NCI-H1436 treated with DMSO at 0.1 percent for 48 hours (cell line): ENCODE data around the gene BPTF.
A peak's percentile ranks its signal among the peaks of the same experiment; 100 is the strongest.
"Not testable (repeated sequence)": the region's sequence is repeated elsewhere in the genome, so short reads cannot be mapped to it uniquely, and the experiment has no call there.

Experiments used
- DNase-seq: peaks from one replicate; lab custom pipeline; 2025; lab: John Stamatoyannopoulos, UW

Gene BPTF

DNA sequence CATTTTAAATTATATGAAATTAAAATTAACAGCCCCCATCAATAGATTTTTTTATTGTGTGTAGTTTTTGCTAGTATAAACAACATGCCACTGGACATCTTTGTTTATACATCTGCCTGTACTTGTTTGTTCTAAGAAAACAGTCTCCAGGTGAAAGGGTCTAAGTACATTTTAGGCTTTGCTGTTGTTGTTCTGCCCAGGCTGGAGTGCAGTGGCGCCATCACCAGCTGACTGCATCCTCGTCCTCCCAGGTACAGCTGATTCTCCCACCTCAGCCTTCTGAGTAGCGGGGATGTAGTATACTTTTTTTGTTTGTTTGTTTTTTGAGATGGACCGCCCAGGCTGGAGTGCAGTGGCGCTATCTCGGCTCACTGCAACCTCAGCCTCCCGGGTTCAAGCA is 145.5 kb downstream of the BPTF start:
- DNase-seq: no peak

- no peak for DNase-seq
These were observed 148.9 kb downstream of the BPTF start for GRCh38 chr17:67974185-67974584.

GRCh38 chr17:67974598-67975066 is 149.3 kb downstream of the BPTF start:
- DNase-seq: no peak

DNA sequence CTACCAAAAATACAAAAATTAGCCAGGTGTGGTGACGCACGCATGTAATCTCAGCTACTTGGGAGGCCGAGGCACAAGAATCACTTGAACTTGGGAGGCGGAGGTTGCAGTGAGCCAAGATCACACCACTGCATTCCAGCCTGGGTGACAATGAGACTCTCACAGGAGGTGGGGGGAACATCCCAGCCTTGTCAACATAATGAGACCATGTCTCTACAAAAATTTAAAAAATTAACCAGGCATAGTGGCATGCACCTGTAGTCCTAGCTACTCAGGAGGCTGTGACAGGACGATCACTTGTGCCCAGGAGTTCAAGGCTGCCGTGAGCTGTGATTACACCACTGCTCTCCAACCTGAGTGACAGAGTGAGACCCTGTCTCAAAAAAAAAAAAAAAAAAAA is 151.0 kb downstream of the BPTF start:
- DNase-seq: not testable (repeated sequence)

- DNase-seq: no peak
These were observed 155.2 kb downstream of the BPTF start for GRCh38 chr17:67980456-67980855.

- DNase-seq: not testable (repeated sequence)
These were observed 155.6 kb downstream of the BPTF start for GRCh38 chr17:67980883-67981282.

- DNase-seq: no peak
These were observed 156.8 kb downstream of the BPTF start for GRCh38 chr17:67982034-67982640.

GRCh38 chr17:67982686-67983382 is 157.5 kb downstream of the BPTF start:
- DNase-seq: no peak

DNA sequence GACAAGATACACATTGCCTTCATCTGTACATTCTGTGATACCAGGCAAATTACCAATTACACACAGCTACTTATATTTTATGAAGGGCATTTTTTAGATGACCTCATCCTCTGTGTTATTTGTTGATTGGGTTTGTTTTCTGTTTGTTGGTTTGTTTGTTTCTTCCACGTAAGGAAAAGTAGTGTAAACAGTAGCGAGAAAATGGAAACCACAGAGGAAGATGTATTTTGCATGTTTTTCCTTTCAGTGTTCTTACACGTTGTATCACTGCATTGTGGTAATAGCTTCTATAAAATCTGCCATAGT is 158.0 kb downstream of the BPTF start:
- DNase-seq: no peak

GRCh38 chr17:67990909-67991308 is 165.6 kb downstream of the BPTF start:
- DNase-seq: peak; percentile 19

DNA sequence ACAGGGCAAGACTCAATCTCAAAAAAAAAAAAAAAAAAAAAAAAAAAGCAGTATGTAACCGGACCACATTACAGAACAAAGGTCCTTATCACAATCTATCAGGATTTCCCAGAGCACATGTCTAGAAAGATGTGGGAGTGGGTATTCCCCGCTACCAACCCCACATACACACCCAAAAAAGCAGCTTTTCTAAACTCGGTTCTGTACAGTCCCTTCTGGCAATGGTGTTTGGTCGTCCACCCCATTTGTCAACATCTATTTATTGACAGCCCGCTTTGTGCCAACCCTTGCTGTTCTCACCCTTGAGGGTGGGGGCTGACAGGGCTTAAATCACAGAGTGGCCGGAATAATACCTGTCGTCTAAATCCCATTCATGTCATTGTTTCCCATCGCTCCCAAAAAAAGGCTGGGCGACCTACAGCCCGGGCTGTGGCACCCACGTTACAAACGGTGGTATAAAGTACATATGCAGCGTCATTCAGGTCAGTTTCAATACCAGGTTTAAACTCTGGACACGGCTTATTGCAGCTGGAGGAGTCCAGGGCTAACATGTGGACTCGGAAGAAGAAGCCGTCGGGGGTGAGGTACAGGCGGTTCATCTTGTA is 167.3 kb downstream of the BPTF start:
- no peak for DNase-seq

DNA sequence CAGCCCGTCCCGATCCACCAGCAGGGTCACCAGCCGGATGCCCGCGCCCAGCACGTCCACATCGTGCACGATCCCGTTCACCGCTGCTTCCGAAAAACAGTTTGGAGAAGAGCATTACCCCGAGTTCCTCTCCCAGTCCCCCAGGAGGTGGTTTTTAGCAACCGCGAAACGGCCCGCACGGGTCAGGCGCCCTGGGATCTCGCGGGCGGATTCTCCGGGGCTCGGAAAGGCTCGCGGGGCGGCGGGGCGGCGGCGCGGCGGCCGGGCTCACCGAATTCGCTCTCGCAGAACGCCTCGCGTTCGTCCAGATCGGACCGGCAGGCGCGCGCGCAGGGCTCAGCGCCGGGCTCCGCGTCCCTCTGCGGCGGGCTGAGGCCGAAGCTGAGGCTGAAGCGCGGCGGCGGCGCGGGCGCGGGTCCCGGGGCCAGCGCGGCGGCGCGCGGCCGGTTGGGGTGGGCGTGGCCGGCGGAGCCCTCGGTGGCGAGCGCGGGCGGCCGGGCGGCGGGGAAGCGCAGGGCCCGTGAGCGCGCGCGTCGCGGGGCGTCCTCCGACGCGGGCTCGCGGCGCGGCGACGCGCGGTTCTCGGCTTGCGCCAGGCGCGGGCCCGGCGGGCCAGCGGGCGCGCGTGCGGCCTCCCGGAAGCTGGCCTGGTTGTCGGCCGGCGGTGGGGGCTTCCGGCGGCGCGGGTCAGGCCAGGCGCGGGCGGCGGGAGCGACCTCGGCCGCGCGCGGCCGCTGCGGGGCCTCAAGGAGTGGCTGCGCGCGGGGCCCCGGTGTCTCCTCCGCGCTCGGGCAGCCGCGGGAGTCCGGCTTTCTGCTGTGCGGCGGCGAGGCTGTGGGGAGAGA is 168.1 kb downstream of the BPTF start:
- peak; percentile 38 for DNase-seq

GRCh38 chr17:67993998-67994361 is 168.7 kb downstream of the BPTF start:
- DNase-seq: no peak

- no peak for DNase-seq
These were observed 169.7 kb downstream of the BPTF start for GRCh38 chr17:67994817-67995569.

GRCh38 chr17:67995570-67996263 is 170.4 kb downstream of the BPTF start:
- DNase-seq: no peak

DNA sequence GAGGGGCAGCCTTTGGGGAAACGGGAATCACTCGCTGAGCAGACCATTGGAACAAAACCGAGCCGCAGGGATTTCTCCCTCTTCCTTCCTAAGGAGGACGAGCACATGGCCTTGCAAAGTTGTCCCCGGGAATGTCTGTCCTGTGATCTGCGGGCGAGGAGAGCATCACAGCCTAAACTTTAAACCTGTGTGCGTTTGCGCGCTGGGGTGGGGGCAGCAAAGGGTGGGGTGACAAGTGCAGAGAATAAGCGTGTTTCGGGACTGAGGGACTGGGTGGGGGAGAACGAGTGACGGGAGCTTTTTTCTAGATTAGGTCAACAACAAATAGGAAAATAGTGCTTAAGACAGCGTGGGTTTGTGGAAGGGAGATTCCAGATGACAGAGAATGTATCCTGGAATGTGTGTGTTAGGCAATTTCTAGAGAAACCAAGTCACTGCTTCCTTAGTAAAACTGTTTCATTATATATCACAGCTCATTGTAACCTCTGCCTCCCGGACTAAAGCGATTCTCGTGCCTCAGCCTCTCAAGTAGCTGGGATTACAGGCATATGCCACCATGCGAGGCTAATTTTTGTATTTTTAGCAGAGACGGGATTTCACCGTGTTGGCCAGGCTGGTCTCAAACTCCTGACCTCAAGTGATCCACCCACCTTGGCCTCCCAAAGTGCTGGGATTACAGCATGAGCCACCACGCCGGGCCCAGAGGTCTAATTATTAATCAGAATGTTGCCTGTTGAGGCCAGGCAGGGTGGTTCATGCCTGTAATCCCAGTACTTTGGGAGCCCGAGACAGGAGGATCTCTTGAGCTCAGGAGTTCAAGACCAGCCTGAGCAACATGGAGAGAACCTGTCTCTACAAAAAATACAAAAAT is 171.2 kb downstream of the BPTF start, which contains the start of gene C17orf58:
TSS of gene C17orf58 (minus strand) at position 169 of the 871 bp plus-strand sequence. CDS start 271 bp downstream, outside the sequence.
- DNase-seq: not testable (repeated sequence)

DNA sequence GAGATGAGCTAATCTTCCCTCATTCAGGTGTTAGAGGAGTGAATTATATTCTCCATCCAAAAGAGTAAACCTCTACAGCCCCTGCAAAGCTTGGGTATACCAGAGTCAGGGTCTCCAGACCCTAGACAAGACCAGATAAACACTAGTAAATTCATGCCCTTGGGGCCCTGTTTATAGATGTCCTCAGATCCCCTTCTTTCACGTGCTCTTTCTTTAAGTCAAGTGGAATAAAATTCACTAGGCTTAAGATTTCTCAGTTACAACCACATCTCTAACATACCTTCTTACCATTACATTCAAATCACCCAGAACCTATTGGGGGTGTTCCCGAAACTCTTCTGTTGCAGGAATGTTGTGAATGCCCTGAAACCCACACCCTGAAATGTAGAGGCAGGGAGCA is 173.2 kb downstream of the BPTF start:
- no peak for DNase-seq

- DNase-seq: no peak
These were observed 174.1 kb downstream of the BPTF start for GRCh38 chr17:67999291-67999911.

- no peak for DNase-seq
These were observed 178.9 kb downstream of the BPTF start for GRCh38 chr17:68004201-68004600.

DNA sequence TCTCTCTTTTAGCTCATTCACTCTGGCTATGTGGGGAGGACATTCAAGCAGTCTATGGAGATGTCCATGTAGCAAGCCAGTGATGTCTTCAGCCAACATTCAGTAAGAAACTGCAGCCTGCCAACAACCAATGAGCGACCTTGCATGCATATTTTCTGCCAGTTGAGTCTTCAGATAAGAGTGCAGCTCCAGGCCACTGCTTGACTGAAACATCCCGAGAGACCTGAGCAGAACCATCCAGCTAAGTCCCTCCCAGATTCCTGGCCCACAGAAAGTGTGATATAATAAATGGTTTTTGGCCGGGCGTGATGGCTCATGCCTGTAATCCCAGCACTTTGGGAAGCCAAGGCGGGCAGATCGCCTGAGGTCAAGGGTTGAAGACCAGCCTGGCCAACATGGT is 181.5 kb downstream of the BPTF start:
- no peak for DNase-seq
